Ascending aorta (tissue), 2 donors: Measurements from ENCODE around the gene CCR5. TPM values are rescaled to one million over a fixed set of nuclear protein-coding genes. Genes with fewer than 3 reads are reported as not detected.

Source experiments
- DNase-seq, 2 donors: peaks; one replicate each; pipeline ENCODE4 v3.0.0-alpha.2; 2019; ENCODE audit warnings: low spot score in 2 of 2
- H3K27ac ChIP-seq, 2 donors: fragments of 200-600 bp; sonication (generic); one replicate each; pipeline ENCODE4 v1.5.1; 2016 to 2017; ENCODE audit warnings: mild to moderate bottlenecking in 1 of 2
- H3K27me3 ChIP-seq: fragments of 200-600 bp; sonication (generic); one replicate; pipeline ENCODE4 v1.5.1; 2017
- H3K36me3 ChIP-seq, 2 donors: fragments of 200-600 bp; sonication (generic); one replicate each; pipeline ENCODE4 v1.5.1; 2016
- H3K4me1 ChIP-seq, 2 donors: fragments of 200-600 bp; sonication (generic); one replicate each; pipeline ENCODE4 v1.5.1; 2016 to 2017; ENCODE audit warnings: mild to moderate bottlenecking in 1 of 2
- H3K4me3 ChIP-seq, 2 donors: fragments of 200-600 bp; sonication (generic); one replicate each; pipeline ENCODE4 v1.5.1; 2016 to 2017; ENCODE audit warnings: mild to moderate bottlenecking in 1 of 2
- H3K9me3 ChIP-seq, 2 donors: fragments of 200-600 bp; sonication (generic); one replicate each; pipeline ENCODE4 v1.5.1; 2016
- CTCF ChIP-seq, 3 experiments: fragments of 200-600 bp in 2 of 3; fragments of 450-650 bp in 1 of 3; sonication (generic) in 2 of 3; IDR thresholded peaks; one replicate each; pipeline ENCODE4 v1.5.1; 2016 to 2019; ENCODE audit warnings: antibody characterized with exemption in 3 of 3, mild to moderate bottlenecking in 1 of 3, moderate library complexity in 1 of 3
- intact Hi-C: fragments of 100-400 bp; cut with DNase I; formaldehyde crosslinking; loops from one replicate; pipeline ENCODE4 v1.15.1; 2023
- total RNA-seq: library from RNA; depleted of rRNA; stranded (reverse); fragments of >200 nt; gene quantifications from one replicate; pipeline ENCODE4 v1.1.0, GENCODE V29; 2016

The CCR5 gene
- total RNA-seq, 1 donor from 2014 or later = not detected

GRCh38 chr3:46406443-46406787 is 35.7 kb downstream of the CCR5 start:
- H3K36me3 ChIP-seq = no peaks in the 10 kb centered on the region
- peak in 1 of 2 donors; percentile 39 for DNase-seq
- no peak for TF ChIP-seq CTCF (IDR thresholded peaks at IDR 0.05)
- no peaks in the 10 kb centered on the region for H3K27me3 ChIP-seq
- H3K4me1 ChIP-seq = peaks cover 0 to 2% of the 10 kb centered on the region in 2 donors
- no peaks in the 10 kb centered on the region for H3K9me3 ChIP-seq
- H3K4me3 ChIP-seq = no peak overlapping the region
- intact Hi-C loops = no loop called here
- H3K27ac ChIP-seq = peak overlapping the region; percentile 64 to 70

GRCh38 chr3:46406788-46407611 is 36.3 kb downstream of the CCR5 start, which contains the start of the genes CCR5AS and CCRL2:
Gene CCR5AS (minus strand): TSS chr3:46407066.
Gene CCRL2 (plus strand): TSS chr3:46407259. CDS start chr3:46408080, 821 bp downstream.
- Histone ChIP-seq H3K36me3 (no peaks in the 10 kb centered on the region), H3K9me3 (no peaks in the 10 kb centered on the region), H3K4me1 (peaks cover 0 to 2% of the 10 kb centered on the region in 2 donors), H3K4me3 (peak within 1 kb of the TSS in 1 of 2 donors; percentile 43), H3K27me3 (no peaks in the 10 kb centered on the region), H3K27ac (peak within 1 kb of the TSS; percentile 65 to 70)
- intact Hi-C loops = no loop called here
- no peak for TF ChIP-seq CTCF (IDR thresholded peaks at IDR 0.05)
- peak in 1 of 2 donors; percentile 74 for DNase-seq

GRCh38 chr3:46407970-46408369 is 37.2 kb downstream of the CCR5 start:
- Histone ChIP-seq H3K27me3 (no peaks in the 10 kb centered on the region), H3K4me1 (peaks cover 0 to 2% of the 10 kb centered on the region in 2 donors), H3K9me3 (no peaks in the 10 kb centered on the region), H3K4me3 (peak overlapping the region in 1 of 2 donors; percentile 43), H3K27ac (peak overlapping the region; percentile 64 to 70), H3K36me3 (no peaks in the 10 kb centered on the region)
- no peak for TF ChIP-seq CTCF (IDR thresholded peaks at IDR 0.05)
- no peak for DNase-seq
- intact Hi-C loops = no loop called here

- TF ChIP-seq CTCF (IDR thresholded peaks at IDR 0.05) = no peak
- Histone ChIP-seq H3K27ac (no peak overlapping the region), H3K36me3 (no peaks in the 10 kb centered on the region), H3K4me3 (no peak overlapping the region), H3K9me3 (no peaks in the 10 kb centered on the region), H3K27me3 (no peaks in the 10 kb centered on the region), H3K4me1 (peaks cover 0 to 2% of the 10 kb centered on the region in 2 donors)
- no peak for DNase-seq
- intact Hi-C loops = no loop called here
Observed at GRCh38 chr3:46408853-46409252, 38.1 kb downstream of the CCR5 start.

- intact Hi-C loops = no loop called here
- no peaks in the 10 kb centered on the region for H3K27me3 ChIP-seq
- H3K4me3 ChIP-seq = no peak overlapping the region
- no peak overlapping the region for H3K27ac ChIP-seq
- peaks cover 0 to 2% of the 10 kb centered on the region in 2 donors for H3K4me1 ChIP-seq
- no peak for DNase-seq
- no peak for TF ChIP-seq CTCF (IDR thresholded peaks at IDR 0.05)
- no peaks in the 10 kb centered on the region for H3K9me3 ChIP-seq
- H3K36me3 ChIP-seq = no peaks in the 10 kb centered on the region
Observed at GRCh38 chr3:46409739-46410489, 39.2 kb downstream of the CCR5 start.
